MCF 10A (cell line): ENCODE results near the gene RSAD2. TPM values are rescaled to one million over a fixed set of nuclear protein-coding genes. Genes with fewer than 3 reads are reported as not detected.

Experiments
- BruUV-seq: library from RNA; stranded (reverse); fragments of 400-500 nt; replicated peaks from 2 replicates; lab custom pipeline; 2021; lab: Mats Ljungman, UMichigan
- CTCF ChIA-PET: fragments of 300-600 bp; sonication (Branson Sonifier 250); formaldehyde crosslinking; extraction: SDS; loops from one replicate; lab custom pipeline; 2021; ENCODE audit warnings: antibody characterized with exemption, inconsistent platforms; lab: Yijun Ruan, JAX
- POLR2A ChIA-PET: fragments of 300-600, 350-650 bp; sonication (Branson Sonifier 250); formaldehyde crosslinking; extraction: SDS; loops from one replicate; lab custom pipeline; 2020; ENCODE audit warnings: antibody characterized with exemption, inconsistent platforms; lab: Yijun Ruan, JAX
- DNase-seq: peaks from one replicate; pipeline ENCODE4 v3.0.0-alpha.2; 2018; ENCODE audit not compliant: unreplicated experiment
- H3K27ac Mint-ChIP-seq: one replicate; pipeline ENCODE4 v1.8.0; 2022; ENCODE audit warnings: mild to moderate bottlenecking, low read depth, mixed read lengths; ENCODE audit not compliant: unreplicated experiment
- H3K27me3 Mint-ChIP-seq: one replicate; pipeline ENCODE4 v1.8.0; 2022; ENCODE audit warnings: mixed read lengths; ENCODE audit not compliant: insufficient read depth, unreplicated experiment
- H3K36me3 Mint-ChIP-seq: one replicate; pipeline ENCODE4 v1.8.0; 2022; ENCODE audit warnings: mild to moderate bottlenecking, moderate library complexity, mixed read lengths; ENCODE audit not compliant: insufficient read depth, unreplicated experiment
- H3K4me1 Mint-ChIP-seq: one replicate; pipeline ENCODE4 v1.8.0; 2022; ENCODE audit warnings: mixed read lengths; ENCODE audit not compliant: insufficient read depth, unreplicated experiment
- H3K4me3 Mint-ChIP-seq: one replicate; pipeline ENCODE4 v1.8.0; 2022; ENCODE audit warnings: mild to moderate bottlenecking, moderate library complexity, mixed read lengths; ENCODE audit not compliant: unreplicated experiment
- H3K9me3 Mint-ChIP-seq: one replicate; pipeline ENCODE4 v1.8.0; 2022; ENCODE audit warnings: mixed read lengths; ENCODE audit not compliant: unreplicated experiment
- CTCF ChIP-seq: fragments of 200-600 bp; IDR thresholded peaks from one replicate; pipeline ENCODE4 v1.8.0; 2022; ENCODE audit warnings: antibody characterized with exemption, mild to moderate bottlenecking; ENCODE audit not compliant: unreplicated experiment
- intact Hi-C: fragments of 100-400 bp; cut with micrococcal nuclease; formaldehyde crosslinking; loops from 2 replicates; pipeline ENCODE4 v1.14.1; 2022
- total RNA-seq: library from RNA; stranded (reverse); gene quantifications from 2 replicates; pipeline ENCODE4 v1.2.3, GENCODE V29; 2022

RSAD2 gene
- total RNA-seq, 1 experiment from 2014 or later: 0.09 TPM

GRCh38 chr2:6846540-6846939 is 31.0 kb upstream of the RSAD2 start:
- Mint-ChIP-seq H3K36me3 (no peaks in the 10 kb centered on the region), H3K27ac (no peak overlapping the region), H3K27me3 (no peaks in the 10 kb centered on the region), H3K9me3 (peaks cover 17% of the 10 kb centered on the region), H3K4me1 (no peaks in the 10 kb centered on the region), H3K4me3 (no peak overlapping the region)
- no peak for TF ChIP-seq CTCF
- no TSS peak for BruUV-seq
- no peak for DNase-seq
- POLR2A ChIA-PET: no interaction called here
- intact Hi-C loops: no loop called here
- CTCF ChIA-PET: interaction anchor here (0.6 to 1.2 kb wide), 2 partner anchors 19 to 277 kb away, joined by 3 to 5 read pairs; partner anchors contain the start of gene CMPK2

GRCh38 chr2:6846967-6847681 is 30.5 kb upstream of the RSAD2 start:
- CTCF ChIA-PET: interaction anchor here (0.9 kb wide), 1 partner anchor 22 kb away, joined by 3 read pairs; no protein-coding TSS in a partner anchor
- POLR2A ChIA-PET: no interaction called here
- intact Hi-C loops: no loop called here
- DNase-seq: no peak
- BruUV-seq: no TSS peak
- Mint-ChIP-seq H3K4me1 (no peaks in the 10 kb centered on the region), H3K4me3 (no peak overlapping the region), H3K27ac (no peak overlapping the region), H3K27me3 (no peaks in the 10 kb centered on the region), H3K9me3 (peaks cover 17% of the 10 kb centered on the region), H3K36me3 (no peaks in the 10 kb centered on the region)
- TF ChIP-seq CTCF: no peak

- Mint-ChIP-seq H3K27me3 (no peaks in the 10 kb centered on the region), H3K4me3 (no peak overlapping the region), H3K4me1 (peaks cover 7% of the 10 kb centered on the region), H3K9me3 (peaks cover 5% of the 10 kb centered on the region), H3K27ac (no peak overlapping the region), H3K36me3 (peaks cover 6% of the 10 kb centered on the region)
- TF ChIP-seq CTCF: no peak
- ChIA-PET POLR2A (no interaction called here), CTCF (no interaction called here)
- intact Hi-C loops: no loop called here
- DNase-seq: no peak
- BruUV-seq: no TSS peak
These were observed 25.4 kb upstream of the RSAD2 start for GRCh38 chr2:6852195-6852594.

GRCh38 chr2:6854416-6854815 is 23.2 kb upstream of the RSAD2 start:
- Mint-ChIP-seq H3K4me1 (peaks cover 7% of the 10 kb centered on the region), H3K27me3 (no peaks in the 10 kb centered on the region), H3K4me3 (no peak overlapping the region), H3K9me3 (peaks cover 14% of the 10 kb centered on the region), H3K36me3 (peaks cover 6% of the 10 kb centered on the region), H3K27ac (no peak overlapping the region)
- BruUV-seq: no TSS peak
- ChIA-PET POLR2A (no interaction called here), CTCF (no interaction called here)
- DNase-seq: no peak
- TF ChIP-seq CTCF: no peak
- intact Hi-C loops: no loop called here
